SK-N-MC (cell line): ENCODE results near the gene REG1A.

Experiments used
- EZH2 ChIP-seq: fragments of 200-600 bp; sonication (generic); IDR thresholded peaks from one replicate; pipeline ENCODE4 v1.6.1; 2017; ENCODE audit warnings: antibody characterized with exemption
- FOXP2 ChIP-seq: optimal IDR thresholded peaks from 2 replicates; pipeline ENCODE3; 2011; ENCODE audit warnings: mild to moderate bottlenecking, moderate library complexity; ENCODE audit not compliant: insufficient read depth; ENCODE audit errors: extremely low read length, control extremely low read depth
- POLR2AphosphoS5 ChIP-seq: IDR thresholded peaks from 2 replicates; pipeline ENCODE4 v1.6.1; 2012; ENCODE audit warnings: mild to moderate bottlenecking, low read depth, low read length, borderline replicate concordance

GRCh38 chr2:79128406-79128805 lies 8.1 kb downstream of the REG1A start:
- TF ChIP-seq POLR2AphosphoS5, result no peak
- TF ChIP-seq FOXP2, result no peak
- TF ChIP-seq EZH2, result no peak
